Upper lobe of right lung (tissue), 1 donor: ENCODE results near the gene TRIM15. TPM values are rescaled to one million over a fixed set of nuclear protein-coding genes. Genes with fewer than 3 reads are reported as not detected.

Source experiments
- ATAC-seq: fragments of 200-7000 bp; cut with Tn5 transposase; one replicate; pipeline ENCODE4 v1.9.1; 2020; ENCODE audit warnings: mild to moderate bottlenecking, moderate library complexity
- DNase-seq: peaks from one replicate; pipeline ENCODE4 v3.0.0-alpha.2; 2020
- H3K27ac ChIP-seq: fragments of 200-600 bp; one replicate; pipeline ENCODE4 v1.8.0; 2022
- H3K27me3 ChIP-seq: fragments of 200-600 bp; one replicate; pipeline ENCODE4 v1.8.0; 2022; ENCODE audit warnings: mild to moderate bottlenecking
- H3K36me3 ChIP-seq: fragments of 200-600 bp; one replicate; pipeline ENCODE4 v1.8.0; 2022
- H3K4me1 ChIP-seq: fragments of 200-600 bp; one replicate; pipeline ENCODE4 v1.8.0; 2022
- H3K4me3 ChIP-seq: fragments of 200-600 bp; one replicate; pipeline ENCODE4 v1.8.0; 2022; ENCODE audit warnings: mild to moderate bottlenecking
- H3K9me3 ChIP-seq: fragments of 200-600 bp; one replicate; pipeline ENCODE4 v1.8.0; 2022
- CTCF ChIP-seq: fragments of 200-600 bp; IDR thresholded peaks from one replicate; pipeline ENCODE4 v1.8.0; 2022; ENCODE audit warnings: antibody characterized with exemption
- intact Hi-C: fragments of 100-400 bp; cut with DNase I; formaldehyde crosslinking; loops from one replicate; pipeline ENCODE4 v1.11.0; 2022
- total RNA-seq: library from RNA; stranded (reverse); fragmentation: NEBNext Ultra II Directional; extraction: Animal tissue kit (Norgen Biotek cat#: 25700); gene quantifications from one replicate; pipeline ENCODE4 v1.2.1, GENCODE V29; 2021
- donor health status: DM: no; HTN: yes; CAD: no; lungs with severe emphysema.

Gene TRIM15
- total RNA-seq, 1 donor from 2014 or later: not detected

GRCh38 chr6:30211899-30212298, 48.6 kb downstream of the TRIM15 start:
- peak overlapping the region; percentile 21 for H3K27ac ChIP-seq
- no peaks in the 10 kb centered on the region for H3K36me3 ChIP-seq
- intact Hi-C loops: no loop called here
- peak overlapping the region; percentile 91 for H3K4me3 ChIP-seq
- H3K9me3 ChIP-seq: no peaks in the 10 kb centered on the region
- ATAC-seq (no peak), DNase-seq (no peak)
- H3K4me1 ChIP-seq: peaks cover 53% of the 10 kb centered on the region
- no peaks in the 10 kb centered on the region for H3K27me3 ChIP-seq
- no peak for TF ChIP-seq CTCF

- no peak for TF ChIP-seq CTCF
- intact Hi-C loops: no loop called here
- Histone ChIP-seq H3K4me3 (peak within 1 kb of the TSS; percentile 91), H3K36me3 (no peaks in the 10 kb centered on the region), H3K27ac (peak within 1 kb of the TSS; percentile 99), H3K9me3 (no peaks in the 10 kb centered on the region), H3K27me3 (no peaks in the 10 kb centered on the region), H3K4me1 (peaks cover 42% of the 10 kb centered on the region)
- DNase-seq: peak; percentile 98
- ATAC-seq: peak; percentile 95
Measured at GRCh38 chr6:30212865-30213666, 49.7 kb downstream of the TRIM15 start, which contains the start of gene TRIM26. TSS of gene TRIM26 (minus strand) at chr6:30213406. CDS start at chr6:30199103, 14,303 bp downstream.

GRCh38 chr6:30213667-30213956, 50.3 kb downstream of the TRIM15 start:
- Histone ChIP-seq H3K27ac (peak overlapping the region; percentile 99), H3K9me3 (no peaks in the 10 kb centered on the region), H3K36me3 (no peaks in the 10 kb centered on the region), H3K27me3 (no peaks in the 10 kb centered on the region), H3K4me1 (peaks cover 36% of the 10 kb centered on the region), H3K4me3 (peak overlapping the region; percentile 91)
- no peak for DNase-seq
- TF ChIP-seq CTCF: no peak
- ATAC-seq: no peak
- intact Hi-C loops: no loop called here

GRCh38 chr6:30213957-30214656, 50.8 kb downstream of the TRIM15 start:
- peak; percentile 95 for DNase-seq
- peak; percentile 91 for ATAC-seq
- H3K4me1 ChIP-seq: peaks cover 33% of the 10 kb centered on the region
- peak overlapping the region; percentile 99 for H3K27ac ChIP-seq
- no peak for TF ChIP-seq CTCF
- no peaks in the 10 kb centered on the region for H3K36me3 ChIP-seq
- H3K9me3 ChIP-seq: no peaks in the 10 kb centered on the region
- no peaks in the 10 kb centered on the region for H3K27me3 ChIP-seq
- H3K4me3 ChIP-seq: peak overlapping the region; percentile 91
- intact Hi-C loops: no loop called here

GRCh38 chr6:30214657-30214982, 51.3 kb downstream of the TRIM15 start:
- H3K27me3 ChIP-seq: no peaks in the 10 kb centered on the region
- no peak for DNase-seq
- peak overlapping the region; percentile 99 for H3K27ac ChIP-seq
- H3K36me3 ChIP-seq: no peaks in the 10 kb centered on the region
- no peak for TF ChIP-seq CTCF
- no peaks in the 10 kb centered on the region for H3K9me3 ChIP-seq
- intact Hi-C loops: no loop called here
- H3K4me3 ChIP-seq: peak overlapping the region; percentile 91
- ATAC-seq: no peak
- H3K4me1 ChIP-seq: peaks cover 28% of the 10 kb centered on the region
